Measurements from ENCODE around the gene LRRC27. TPM values are rescaled to one million over a fixed set of nuclear protein-coding genes. Genes with fewer than 3 reads are reported as not detected.

LRRC27 gene
- total and polyA plus RNA-seq, 2 donors (not counting 1 experiment from before 2014, with no cell fraction given): 23.6 to 25.6 TPM

- Histone ChIP-seq H3K36me3 (replicated peaks in 1 of 2; ENCODE audit: control extremely low read depth in 1 of 2, control insufficient read depth in 1 of 2, extremely low read depth in 1 of 2, insufficient read depth in 2 of 2, low read length in 1 of 2) (no peaks in the 10 kb centered on the region), H3K9ac (ENCODE audit: low read length) (no peak overlapping the region), H3K4me1 (ENCODE audit: control insufficient read depth in 2 of 2, insufficient read depth in 2 of 2, low read length in 2 of 2) (peaks cover 3 to 7% of the 10 kb centered on the region in 2 donors), H3K27ac (ENCODE audit: low read length in 2 of 2) (no peak overlapping the region), H3K4me2 (replicated peaks; ENCODE audit: low read depth, low read length, poor library complexity, severe bottlenecking) (no peak overlapping the region), H2AFZ (ENCODE audit: insufficient read depth, low read depth, low read length, poor library complexity, severe bottlenecking) (no peak overlapping the region), H4K20me1 (ENCODE audit: control insufficient read depth, insufficient read depth, low read length, poor library complexity, severe bottlenecking) (no peaks in the 10 kb centered on the region), H3K27me3 (replicated peaks in 1 of 4; ENCODE audit: control extremely low read depth in 1 of 4, control insufficient read depth in 3 of 4, insufficient read depth in 4 of 4, low read length in 3 of 4) (peaks cover 0 to 13% (median 1%) of the 10 kb centered on the region in 4 experiments), H3K79me2 (ENCODE audit: control insufficient read depth, insufficient read depth, low read length) (no peaks in the 10 kb centered on the region), H3K4me3 (ENCODE audit: control extremely low read depth in 1 of 5, extremely low read depth in 1 of 5, insufficient read depth in 1 of 5, low read depth in 2 of 5, low read length in 4 of 5) (no peak overlapping the region), H3K9me3 (ENCODE audit: control extremely low read depth in 1 of 3, control insufficient read depth in 2 of 3, insufficient read depth in 1 of 3, low read length in 2 of 3) (peaks cover 0 to 13% (median 0%) of the 10 kb centered on the region in 3 donors)
- Mint-ChIP-seq H3K4me1 (peaks cover 4% of the 10 kb centered on the region), H3K9me3 (ENCODE audit: insufficient read depth) (no peaks in the 10 kb centered on the region), H3K27ac (no peak overlapping the region), H3K4me3 (no peak overlapping the region), H3K27me3 (peaks cover 18% of the 10 kb centered on the region)
- POLR2A ChIA-PET: no interaction called here
- WGBS (ENCODE audit: insufficient coverage): 92% methylated on average over 29 of the region's 30 CpGs
- CTCF ChIA-PET: no interaction called here
- ATAC-seq (ENCODE audit: low read depth) (no peak), DNase-seq (no peak)
- intact Hi-C loops (cut with micrococcal nuclease): no loop called here
- TF ChIP-seq EZH2 (IDR thresholded peaks at IDR 0.05; ENCODE audit: borderline replicate concordance, insufficient read depth, low read depth, low read length, poor library complexity, severe bottlenecking) (no peak), CTCF (IDR thresholded peaks at IDR 0.05) (no peak)
These were observed 39.4 kb upstream of the LRRC27 start for GRCh38 chr10:132292287-132293200.

- POLR2A ChIA-PET: no interaction called here
- 90% methylated on average over 15 of the region's 16 CpGs for WGBS (ENCODE audit: insufficient coverage)
These were observed 38.7 kb upstream of the LRRC27 start for GRCh38 chr10:132293201-132293812.

More at GRCh38 chr10:132293201-132293812, 38.7 kb upstream of the LRRC27 start:
- Histone ChIP-seq H3K9ac (ENCODE audit: low read length) (no peak overlapping the region), H3K27me3 (replicated peaks in 1 of 4; ENCODE audit: control extremely low read depth in 1 of 4, control insufficient read depth in 3 of 4, insufficient read depth in 4 of 4, low read length in 3 of 4) (peaks cover 0 to 14% (median 1%) of the 10 kb centered on the region in 4 experiments), H3K9me3 (ENCODE audit: control extremely low read depth in 1 of 3, control insufficient read depth in 2 of 3, insufficient read depth in 1 of 3, low read length in 2 of 3) (peaks cover 0 to 16% (median 0%) of the 10 kb centered on the region in 3 donors), H3K4me1 (ENCODE audit: control insufficient read depth in 2 of 2, insufficient read depth in 2 of 2, low read length in 2 of 2) (peaks cover 7 to 9% of the 10 kb centered on the region in 2 donors), H3K36me3 (replicated peaks in 1 of 2; ENCODE audit: control extremely low read depth in 1 of 2, control insufficient read depth in 1 of 2, extremely low read depth in 1 of 2, insufficient read depth in 2 of 2, low read length in 1 of 2) (no peaks in the 10 kb centered on the region), H2AFZ (ENCODE audit: insufficient read depth, low read depth, low read length, poor library complexity, severe bottlenecking) (no peak overlapping the region), H3K79me2 (ENCODE audit: control insufficient read depth, insufficient read depth, low read length) (no peaks in the 10 kb centered on the region), H3K4me2 (replicated peaks; ENCODE audit: low read depth, low read length, poor library complexity, severe bottlenecking) (no peak overlapping the region), H3K4me3 (ENCODE audit: control extremely low read depth in 1 of 5, extremely low read depth in 1 of 5, insufficient read depth in 1 of 5, low read depth in 2 of 5, low read length in 4 of 5) (no peak overlapping the region), H4K20me1 (ENCODE audit: control insufficient read depth, insufficient read depth, low read length, poor library complexity, severe bottlenecking) (no peaks in the 10 kb centered on the region), H3K27ac (ENCODE audit: low read length in 2 of 2) (no peak overlapping the region)
- intact Hi-C loops (cut with micrococcal nuclease): no loop called here
- CTCF ChIA-PET: no interaction called here
- Mint-ChIP-seq H3K4me3 (no peak overlapping the region), H3K27ac (no peak overlapping the region), H3K4me1 (peaks cover 6% of the 10 kb centered on the region), H3K27me3 (peaks cover 18% of the 10 kb centered on the region), H3K9me3 (ENCODE audit: insufficient read depth) (no peaks in the 10 kb centered on the region)
- TF ChIP-seq EZH2 (IDR thresholded peaks at IDR 0.05; ENCODE audit: borderline replicate concordance, insufficient read depth, low read depth, low read length, poor library complexity, severe bottlenecking): no peak
- TF ChIP-seq CTCF (IDR thresholded peaks at IDR 0.05): no peak
- DNase-seq (no peak), ATAC-seq (ENCODE audit: low read depth) (no peak)
